HEK293 (cell line): ENCODE data around the gene DIP2B.

Experiments used
- HOXC10 ChIP-seq: sonication (generic); formaldehyde crosslinking; IDR thresholded peaks from 2 replicates; pipeline ENCODE4 v1.8.1; 2023; ENCODE audit warnings: mild to moderate bottlenecking, missing genetic modification reagents
- KLF9 ChIP-seq: fragments of 450-650 bp; formaldehyde crosslinking; IDR thresholded peaks from 2 replicates; pipeline ENCODE4 v1.5.1; 2016; ENCODE audit warnings: missing biosample characterization, missing genetic modification characterization, low read depth
- TCF7L2 ChIP-seq: IDR thresholded peaks from 2 replicates; pipeline ENCODE4 v1.6.1; 2011; ENCODE audit warnings: low read depth, mild to moderate bottlenecking, inconsistent platforms, low read length, moderate library complexity, borderline replicate concordance
- ZBTB7A ChIP-seq: fragments of 450-650 bp; formaldehyde crosslinking; IDR thresholded peaks from 2 replicates; pipeline ENCODE4 v1.5.1; 2016; ENCODE audit warnings: low read depth, missing biosample characterization, missing genetic modification characterization
- ZNF132 ChIP-seq: fragments of 450-650 bp; formaldehyde crosslinking; IDR thresholded peaks from 2 replicates; pipeline ENCODE4 v1.5.1; 2017; ENCODE audit warnings: missing biosample characterization, missing genetic modification characterization, borderline replicate concordance
- ZNF274 ChIP-seq, 2 experiments: fragments of 200-500 bp in 1 of 2; fragments of 450-650 bp in 1 of 2; sonication (Bioruptor generic) in 1 of 2; formaldehyde crosslinking in 1 of 2; IDR thresholded peaks; 2 replicates each; pipeline versions ENCODE4 v1.5.1 to v1.6.1; 2014 to 2016; ENCODE audit warnings: borderline replicate concordance in 1 of 2, inconsistent platforms in 1 of 2, low read length in 1 of 2, missing biosample characterization in 1 of 2, missing genetic modification characterization in 1 of 2
- ZNF311 ChIP-seq: fragments of 450-650 bp; formaldehyde crosslinking; IDR thresholded peaks from 2 replicates; pipeline ENCODE4 v1.5.1; 2017; ENCODE audit warnings: missing biosample characterization, missing genetic modification characterization, borderline replicate concordance
- ZNF792 ChIP-seq: fragments of 450-650 bp; formaldehyde crosslinking; IDR thresholded peaks from 2 replicates; pipeline ENCODE4 v1.5.1; 2016; ENCODE audit warnings: missing biosample characterization, missing genetic modification characterization
- TF ChIP-seq, protein P1 (sequence below): fragments of 450-650 bp; formaldehyde crosslinking; IDR thresholded peaks from 2 replicates; pipeline ENCODE4 v1.5.1; 2016; ENCODE audit warnings: missing biosample characterization, missing genetic modification characterization
- TF ChIP-seq, protein P2 (sequence below): fragments of 450-650 bp; formaldehyde crosslinking; IDR thresholded peaks from 2 replicates; pipeline ENCODE4 v1.5.1; 2016; ENCODE audit warnings: missing biosample characterization, missing genetic modification characterization
- TF ChIP-seq, protein P3 (sequence below): fragments of 450-650 bp; formaldehyde crosslinking; IDR thresholded peaks from 2 replicates; pipeline ENCODE4 v1.5.1; 2016; ENCODE audit warnings: missing biosample characterization, missing genetic modification characterization

DNA sequence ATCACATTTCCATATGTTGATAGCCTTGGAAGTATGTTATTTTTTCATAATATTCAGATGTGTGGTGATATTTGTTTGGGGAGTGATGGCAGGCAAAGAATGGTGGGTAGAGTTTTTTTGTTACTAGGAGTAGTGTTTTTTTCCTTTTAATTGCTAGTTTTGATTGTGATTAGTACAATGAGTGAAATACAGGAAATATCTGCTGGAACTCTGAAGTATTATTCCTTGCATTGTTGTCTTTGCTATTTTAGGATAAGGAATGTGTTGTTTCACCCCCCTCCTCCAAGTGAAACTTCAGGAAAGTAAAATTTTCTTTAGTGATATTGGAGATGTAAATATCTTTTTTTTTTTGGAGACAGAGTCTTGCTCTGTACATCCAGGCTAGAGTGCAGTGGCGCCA, 105.4 kb downstream of the DIP2B start:
- TF ChIP-seq, protein P1, sequence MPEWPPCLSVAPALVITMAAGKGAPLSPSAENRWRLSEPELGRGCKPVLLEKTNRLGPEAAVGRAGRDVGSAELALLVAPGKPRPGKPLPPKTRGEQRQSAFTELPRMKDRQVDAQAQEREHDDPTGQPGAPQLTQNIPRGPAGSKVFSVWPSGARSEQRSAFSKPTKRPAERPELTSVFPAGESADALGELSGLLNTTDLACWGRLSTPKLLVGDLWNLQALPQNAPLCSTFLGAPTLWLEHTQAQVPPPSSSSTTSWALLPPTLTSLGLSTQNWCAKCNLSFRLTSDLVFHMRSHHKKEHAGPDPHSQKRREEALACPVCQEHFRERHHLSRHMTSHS (tag by site-specific recombination) = no peak
- TF ChIP-seq ZNF274 (IDR thresholded peaks at IDR 0.05; ENCODE audit: low read length) = no peak
- no peak for TF ChIP-seq ZNF274 (tag by site-specific recombination; IDR thresholded peaks at IDR 0.05; ENCODE audit: borderline replicate concordance)
- TF ChIP-seq, protein P2, sequence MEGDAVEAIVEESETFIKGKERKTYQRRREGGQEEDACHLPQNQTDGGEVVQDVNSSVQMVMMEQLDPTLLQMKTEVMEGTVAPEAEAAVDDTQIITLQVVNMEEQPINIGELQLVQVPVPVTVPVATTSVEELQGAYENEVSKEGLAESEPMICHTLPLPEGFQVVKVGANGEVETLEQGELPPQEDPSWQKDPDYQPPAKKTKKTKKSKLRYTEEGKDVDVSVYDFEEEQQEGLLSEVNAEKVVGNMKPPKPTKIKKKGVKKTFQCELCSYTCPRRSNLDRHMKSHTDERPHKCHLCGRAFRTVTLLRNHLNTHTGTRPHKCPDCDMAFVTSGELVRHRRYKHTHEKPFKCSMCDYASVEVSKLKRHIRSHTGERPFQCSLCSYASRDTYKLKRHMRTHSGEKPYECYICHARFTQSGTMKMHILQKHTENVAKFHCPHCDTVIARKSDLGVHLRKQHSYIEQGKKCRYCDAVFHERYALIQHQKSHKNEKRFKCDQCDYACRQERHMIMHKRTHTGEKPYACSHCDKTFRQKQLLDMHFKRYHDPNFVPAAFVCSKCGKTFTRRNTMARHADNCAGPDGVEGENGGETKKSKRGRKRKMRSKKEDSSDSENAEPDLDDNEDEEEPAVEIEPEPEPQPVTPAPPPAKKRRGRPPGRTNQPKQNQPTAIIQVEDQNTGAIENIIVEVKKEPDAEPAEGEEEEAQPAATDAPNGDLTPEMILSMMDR (tag by site-specific recombination) = no peak
- TF ChIP-seq, protein P3, sequence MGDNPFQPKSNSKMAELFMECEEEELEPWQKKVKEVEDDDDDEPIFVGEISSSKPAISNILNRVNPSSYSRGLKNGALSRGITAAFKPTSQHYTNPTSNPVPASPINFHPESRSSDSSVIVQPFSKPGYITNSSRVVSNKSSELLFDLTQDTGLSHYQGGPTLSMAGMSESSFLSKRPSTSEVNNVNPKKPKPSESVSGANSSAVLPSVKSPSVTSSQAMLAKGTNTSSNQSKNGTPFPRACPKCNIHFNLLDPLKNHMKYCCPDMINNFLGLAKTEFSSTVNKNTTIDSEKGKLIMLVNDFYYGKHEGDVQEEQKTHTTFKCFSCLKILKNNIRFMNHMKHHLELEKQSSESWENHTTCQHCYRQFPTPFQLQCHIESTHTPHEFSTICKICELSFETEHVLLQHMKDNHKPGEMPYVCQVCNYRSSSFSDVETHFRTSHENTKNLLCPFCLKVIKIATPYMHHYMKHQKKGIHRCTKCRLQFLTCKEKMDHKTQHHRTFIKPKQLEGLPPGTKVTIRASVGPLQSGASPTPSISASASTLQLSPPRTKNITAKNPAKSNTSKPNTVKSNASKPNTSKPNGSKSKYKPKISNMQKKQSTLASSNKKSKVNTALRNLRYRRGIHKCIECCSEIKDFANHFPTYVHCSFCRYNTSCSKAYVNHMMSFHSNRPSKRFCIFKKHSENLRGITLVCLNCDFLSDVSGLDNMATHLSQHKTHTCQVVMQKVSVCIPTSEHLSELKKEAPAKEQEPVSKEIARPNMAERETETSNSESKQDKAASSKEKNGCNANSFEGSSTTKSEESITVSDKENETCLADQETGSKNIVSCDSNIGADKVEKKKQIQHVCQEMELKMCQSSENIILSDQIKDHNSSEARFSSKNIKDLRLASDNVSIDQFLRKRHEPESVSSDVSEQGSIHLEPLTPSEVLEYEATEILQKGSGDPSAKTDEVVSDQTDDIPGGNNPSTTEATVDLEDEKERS (tag by site-specific recombination) = no peak
- no peak for TF ChIP-seq HOXC10 (CRISPR knock-in tag)
- TF ChIP-seq ZBTB7A (tag by site-specific recombination) = no peak
- TF ChIP-seq ZNF792 (tag by site-specific recombination) = no peak
- no peak for TF ChIP-seq TCF7L2
- no peak for TF ChIP-seq ZNF132 (tag by site-specific recombination)
- no peak for TF ChIP-seq ZNF311 (tag by site-specific recombination)
- TF ChIP-seq KLF9 (tag by site-specific recombination) = no peak
